ENCODE data around the gene NEO1. TPM values are rescaled to one million over a fixed set of nuclear protein-coding genes. Genes with fewer than 3 reads are reported as not detected.

The NEO1 gene
- total RNA-seq, result 9.8 and 12.5 TPM in 2 replicates

- Mint-ChIP-seq H3K4me3 (ENCODE audit: low read depth) (peak within 1 kb of the TSS; percentile 78), H3K27me3 (ENCODE audit: low read depth) (peaks cover 33% of the 10 kb centered on the region), H3K27ac (peak within 1 kb of the TSS; percentile 51), H3K4me1 (ENCODE audit: low read depth) (peaks cover 11% of the 10 kb centered on the region), H3K9me3 (no peaks in the 10 kb centered on the region), H3K36me3 (ENCODE audit: low read depth) (no peaks in the 10 kb centered on the region)
- intact Hi-C loops (cut with micrococcal nuclease), result loop anchor here (2.0 to 5.0 kb wide), 3 partner anchors 31 to 267 kb away; no protein-coding TSS in a partner anchor
- DNase-seq (ENCODE audit: low spot score), result peak; percentile 71
These were observed at the start of gene NEO1 for GRCh38 chr15:73051807-73052652. TSS of gene NEO1 (plus strand) at chr15:73052463. CDS start at chr15:73052676, 213 bp downstream.

GRCh38 chr15:73004462-73004861 lies 47.8 kb upstream of the NEO1 start:
- no peaks in the 10 kb centered on the region for H3K4me1 Mint-ChIP-seq (ENCODE audit: low read depth)
- no peak overlapping the region for H3K4me3 Mint-ChIP-seq (ENCODE audit: low read depth)
- H3K27ac Mint-ChIP-seq, result no peak overlapping the region
- H3K36me3 Mint-ChIP-seq (ENCODE audit: low read depth), result no peaks in the 10 kb centered on the region
- peaks cover 22% of the 10 kb centered on the region for H3K27me3 Mint-ChIP-seq (ENCODE audit: low read depth)
- H3K9me3 Mint-ChIP-seq, result no peaks in the 10 kb centered on the region
- no peak for DNase-seq (ENCODE audit: low spot score)
- intact Hi-C loops (cut with micrococcal nuclease), result no loop called here

GRCh38 chr15:73005032-73005431 lies 47.2 kb upstream of the NEO1 start:
- Mint-ChIP-seq H3K27ac (no peak overlapping the region), H3K4me3 (ENCODE audit: low read depth) (no peak overlapping the region), H3K36me3 (ENCODE audit: low read depth) (no peaks in the 10 kb centered on the region), H3K4me1 (ENCODE audit: low read depth) (no peaks in the 10 kb centered on the region), H3K9me3 (no peaks in the 10 kb centered on the region), H3K27me3 (ENCODE audit: low read depth) (peaks cover 21% of the 10 kb centered on the region)
- intact Hi-C loops (cut with micrococcal nuclease), result no loop called here
- no peak for DNase-seq (ENCODE audit: low spot score)

- Mint-ChIP-seq H3K9me3 (no peaks in the 10 kb centered on the region), H3K27ac (no peak overlapping the region), H3K4me1 (ENCODE audit: low read depth) (no peaks in the 10 kb centered on the region), H3K36me3 (ENCODE audit: low read depth) (no peaks in the 10 kb centered on the region), H3K27me3 (ENCODE audit: low read depth) (peaks cover 21% of the 10 kb centered on the region), H3K4me3 (ENCODE audit: low read depth) (no peak overlapping the region)
- DNase-seq (ENCODE audit: low spot score), result no peak
- intact Hi-C loops (cut with micrococcal nuclease), result no loop called here
These were observed 46.8 kb upstream of the NEO1 start for GRCh38 chr15:73005446-73005845.

- Mint-ChIP-seq H3K9me3 (no peaks in the 10 kb centered on the region), H3K27ac (no peak overlapping the region), H3K27me3 (ENCODE audit: low read depth) (peaks cover 25% of the 10 kb centered on the region), H3K4me3 (ENCODE audit: low read depth) (no peak overlapping the region), H3K36me3 (ENCODE audit: low read depth) (no peaks in the 10 kb centered on the region), H3K4me1 (ENCODE audit: low read depth) (no peaks in the 10 kb centered on the region)
- no peak for DNase-seq (ENCODE audit: low spot score)
- intact Hi-C loops (cut with micrococcal nuclease), result no loop called here
These were observed 45.7 kb upstream of the NEO1 start for GRCh38 chr15:73006523-73006922.

- intact Hi-C loops (cut with micrococcal nuclease), result no loop called here
- H3K27me3 Mint-ChIP-seq (ENCODE audit: low read depth), result peaks cover 21% of the 10 kb centered on the region
- H3K4me1 Mint-ChIP-seq (ENCODE audit: low read depth), result no peaks in the 10 kb centered on the region
- H3K36me3 Mint-ChIP-seq (ENCODE audit: low read depth), result no peaks in the 10 kb centered on the region
- no peak overlapping the region for H3K27ac Mint-ChIP-seq
- no peaks in the 10 kb centered on the region for H3K9me3 Mint-ChIP-seq
- DNase-seq (ENCODE audit: low spot score), result no peak
- no peak overlapping the region for H3K4me3 Mint-ChIP-seq (ENCODE audit: low read depth)
These were observed 42.9 kb upstream of the NEO1 start for GRCh38 chr15:73009066-73010056.

GRCh38 chr15:73010154-73011152 lies 41.8 kb upstream of the NEO1 start:
- DNase-seq (ENCODE audit: low spot score), result no peak
- no peaks in the 10 kb centered on the region for H3K9me3 Mint-ChIP-seq
- no peaks in the 10 kb centered on the region for H3K4me1 Mint-ChIP-seq (ENCODE audit: low read depth)
- peaks cover 24% of the 10 kb centered on the region for H3K27me3 Mint-ChIP-seq (ENCODE audit: low read depth)
- intact Hi-C loops (cut with micrococcal nuclease), result no loop called here
- H3K36me3 Mint-ChIP-seq (ENCODE audit: low read depth), result no peaks in the 10 kb centered on the region
- no peak overlapping the region for H3K27ac Mint-ChIP-seq
- no peak overlapping the region for H3K4me3 Mint-ChIP-seq (ENCODE audit: low read depth)

GRCh38 chr15:73014904-73015303 lies 37.4 kb upstream of the NEO1 start:
- DNase-seq (ENCODE audit: low spot score), result no peak
- H3K36me3 Mint-ChIP-seq (ENCODE audit: low read depth), result no peaks in the 10 kb centered on the region
- no peak overlapping the region for H3K27ac Mint-ChIP-seq
- intact Hi-C loops (cut with micrococcal nuclease), result no loop called here
- no peaks in the 10 kb centered on the region for H3K4me1 Mint-ChIP-seq (ENCODE audit: low read depth)
- no peak overlapping the region for H3K4me3 Mint-ChIP-seq (ENCODE audit: low read depth)
- H3K9me3 Mint-ChIP-seq, result no peaks in the 10 kb centered on the region
- H3K27me3 Mint-ChIP-seq (ENCODE audit: low read depth), result peaks cover 20% of the 10 kb centered on the region

- Mint-ChIP-seq H3K9me3 (no peaks in the 10 kb centered on the region), H3K36me3 (ENCODE audit: low read depth) (no peaks in the 10 kb centered on the region), H3K4me1 (ENCODE audit: low read depth) (no peaks in the 10 kb centered on the region), H3K27me3 (ENCODE audit: low read depth) (peaks cover 20% of the 10 kb centered on the region), H3K27ac (no peak overlapping the region), H3K4me3 (ENCODE audit: low read depth) (no peak overlapping the region)
- intact Hi-C loops (cut with micrococcal nuclease), result no loop called here
- DNase-seq (ENCODE audit: low spot score), result no peak
These were observed 36.8 kb upstream of the NEO1 start for GRCh38 chr15:73015493-73015892.

GRCh38 chr15:73017987-73018386 lies 34.3 kb upstream of the NEO1 start:
- DNase-seq (ENCODE audit: low spot score), result no peak
- H3K4me1 Mint-ChIP-seq (ENCODE audit: low read depth), result no peaks in the 10 kb centered on the region
- no peaks in the 10 kb centered on the region for H3K9me3 Mint-ChIP-seq
- no peaks in the 10 kb centered on the region for H3K36me3 Mint-ChIP-seq (ENCODE audit: low read depth)
- H3K4me3 Mint-ChIP-seq (ENCODE audit: low read depth), result no peak overlapping the region
- intact Hi-C loops (cut with micrococcal nuclease), result no loop called here
- H3K27ac Mint-ChIP-seq, result no peak overlapping the region
- peaks cover 30% of the 10 kb centered on the region for H3K27me3 Mint-ChIP-seq (ENCODE audit: low read depth)

- Mint-ChIP-seq H3K9me3 (no peaks in the 10 kb centered on the region), H3K27ac (no peak overlapping the region), H3K36me3 (ENCODE audit: low read depth) (no peaks in the 10 kb centered on the region), H3K4me3 (ENCODE audit: low read depth) (no peak overlapping the region), H3K4me1 (ENCODE audit: low read depth) (no peaks in the 10 kb centered on the region), H3K27me3 (ENCODE audit: low read depth) (peaks cover 30% of the 10 kb centered on the region)
- intact Hi-C loops (cut with micrococcal nuclease), result no loop called here
- DNase-seq (ENCODE audit: low spot score), result no peak
These were observed 33.1 kb upstream of the NEO1 start for GRCh38 chr15:73019154-73019553.

- peaks cover 27% of the 10 kb centered on the region for H3K27me3 Mint-ChIP-seq (ENCODE audit: low read depth)
These were observed 32.6 kb upstream of the NEO1 start for GRCh38 chr15:73019601-73020146.

More at GRCh38 chr15:73019601-73020146, 32.6 kb upstream of the NEO1 start:
- H3K36me3 Mint-ChIP-seq (ENCODE audit: low read depth), result no peaks in the 10 kb centered on the region
- H3K4me3 Mint-ChIP-seq (ENCODE audit: low read depth), result no peak overlapping the region
- no peaks in the 10 kb centered on the region for H3K4me1 Mint-ChIP-seq (ENCODE audit: low read depth)
- no peaks in the 10 kb centered on the region for H3K9me3 Mint-ChIP-seq
- intact Hi-C loops (cut with micrococcal nuclease), result no loop called here
- no peak for DNase-seq (ENCODE audit: low spot score)
- H3K27ac Mint-ChIP-seq, result no peak overlapping the region

Measured in activated T-helper 2 cell treated with anti-CD3 and anti-CD28 coated beads, Interferon-gamma antibody, Interleukin-2, Interleukin-4, amounts not matched to agents 10 μg/mL and 5 μg/mL and 100 μg/mL, durations not matched to agents 14 hours and 24 hours and 36 hours (primary cell).